GM18870 (cell line): ENCODE results near the gene EIF4E1B.

Source experiments
- ATAC-seq: cut with Tn5 transposase; IDR thresholded peaks from one replicate; pipeline ENCODE4 v1.9.1; 2021; ENCODE audit warnings: moderate library complexity; ENCODE audit not compliant: unreplicated experiment

The EIF4E1B gene

GRCh38 chr5:176603091-176603490 is 27.4 kb upstream of the EIF4E1B start:
- ATAC-seq = no peak

DNA sequence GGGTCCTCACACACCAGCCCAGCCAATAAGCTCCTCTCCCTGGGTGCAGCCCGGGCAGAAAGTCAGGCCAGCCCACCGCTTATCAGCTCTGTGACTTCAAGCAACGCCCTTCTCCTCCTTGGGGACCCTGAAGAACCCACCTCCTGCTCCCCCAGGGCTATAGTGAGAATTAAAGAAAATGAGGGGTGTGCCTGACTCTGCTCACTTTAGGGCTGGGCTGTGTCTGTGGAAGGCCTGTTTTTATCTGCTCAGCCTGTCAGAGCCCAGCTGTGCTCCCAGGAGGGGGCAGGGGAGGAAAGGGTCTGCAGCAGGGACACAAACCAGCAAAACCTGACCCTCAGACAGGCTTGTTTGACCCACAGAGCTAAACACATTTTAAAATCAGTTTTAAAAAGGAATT is 24.4 kb upstream of the EIF4E1B start:
- no peak for ATAC-seq

DNA sequence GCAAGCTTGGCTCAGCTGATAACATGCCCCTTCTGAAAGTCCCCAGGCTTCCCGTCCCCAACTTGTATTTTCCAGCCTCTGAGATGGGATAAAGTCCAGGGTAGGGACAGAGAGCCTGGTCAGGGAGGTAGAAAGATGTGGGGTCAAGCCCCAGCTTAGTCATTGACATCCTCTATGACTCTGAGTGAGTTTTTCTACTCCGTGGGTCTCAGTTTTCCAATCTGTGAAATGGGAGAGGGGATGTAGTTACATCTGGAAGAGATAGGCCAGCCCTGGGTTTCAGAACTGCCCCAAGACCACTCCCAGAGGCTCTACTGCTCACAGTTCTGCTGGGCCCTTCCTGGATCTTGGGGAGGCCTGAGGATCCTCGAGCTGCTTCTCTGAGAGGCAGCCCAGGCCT is 23.6 kb upstream of the EIF4E1B start:
- no peak for ATAC-seq

GRCh38 chr5:176608142-176608705 is 22.3 kb upstream of the EIF4E1B start:
- no peak for ATAC-seq

- ATAC-seq = no peak
Observed at GRCh38 chr5:176608937-176609723, 21.3 kb upstream of the EIF4E1B start.

- no peak for ATAC-seq
Observed at GRCh38 chr5:176609724-176610434, 20.6 kb upstream of the EIF4E1B start, which contains the start of gene GPRIN1. Gene GPRIN1 (minus strand): TSS chr5:176610156. CDS start chr5:176599834, 10,322 bp downstream.

DNA sequence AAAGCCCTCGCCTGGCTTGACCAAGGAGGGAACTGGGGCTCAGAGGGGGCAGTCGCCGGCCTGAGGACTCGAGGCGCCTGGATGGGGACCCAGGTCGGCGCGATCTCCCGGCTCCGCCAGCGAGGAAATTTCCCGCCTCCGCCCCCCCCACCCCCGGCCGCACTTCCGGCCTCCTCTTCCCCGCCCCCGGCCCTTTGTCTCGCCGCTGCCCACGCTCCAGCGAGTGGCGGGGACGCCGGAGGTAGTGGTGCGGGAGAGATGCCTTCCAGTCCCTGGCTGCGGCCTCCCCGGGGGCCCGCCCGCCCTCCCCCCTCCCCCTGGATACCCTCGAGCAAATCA is 20.1 kb upstream of the EIF4E1B start:
- no peak for ATAC-seq

DNA sequence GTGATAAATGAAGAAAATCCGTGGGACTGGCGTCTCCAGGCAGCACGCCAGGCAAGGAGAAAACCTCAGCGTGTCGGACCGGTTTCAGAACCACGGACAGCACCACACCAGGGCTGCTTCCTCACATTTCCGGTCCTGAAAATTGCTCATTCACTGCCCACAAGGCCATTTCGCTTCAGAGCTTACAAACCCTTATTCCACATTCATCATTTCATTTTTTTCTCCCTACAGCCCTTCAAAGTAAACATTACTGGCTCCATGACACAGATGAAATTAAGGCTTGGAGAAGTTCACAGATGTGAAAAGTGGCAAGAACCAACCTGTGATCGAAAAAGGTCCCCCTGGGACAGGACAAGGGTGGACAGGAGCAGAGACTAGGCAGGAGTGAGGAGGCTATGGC is 19.0 kb upstream of the EIF4E1B start:
- ATAC-seq = no peak

- no peak for ATAC-seq
Observed at GRCh38 chr5:176612008-176612407, 18.5 kb upstream of the EIF4E1B start.

GRCh38 chr5:176612855-176613254 is 17.6 kb upstream of the EIF4E1B start:
- ATAC-seq = no peak

GRCh38 chr5:176614805-176615478 is 15.5 kb upstream of the EIF4E1B start:
- ATAC-seq = no peak

DNA sequence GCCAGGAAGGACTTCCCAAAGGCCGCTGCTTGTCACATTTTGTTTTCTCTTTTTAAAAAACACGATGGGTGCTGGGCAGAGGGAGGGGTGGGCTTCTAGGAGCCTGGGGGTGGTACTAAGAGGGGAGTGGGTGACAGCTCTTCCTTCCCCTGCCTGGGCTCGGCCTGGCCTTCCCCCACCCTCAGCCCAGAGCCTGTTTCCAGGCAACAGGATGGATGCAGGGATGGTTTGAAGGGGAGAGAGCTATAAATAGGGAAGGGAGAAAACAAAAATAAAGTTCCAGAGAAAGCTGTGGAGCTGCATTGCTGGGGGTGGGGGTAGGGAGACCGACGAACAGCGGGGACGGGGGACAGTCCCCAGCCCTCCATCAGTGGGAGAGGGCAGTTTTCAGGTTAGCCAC is 14.0 kb upstream of the EIF4E1B start:
- no peak for ATAC-seq

DNA sequence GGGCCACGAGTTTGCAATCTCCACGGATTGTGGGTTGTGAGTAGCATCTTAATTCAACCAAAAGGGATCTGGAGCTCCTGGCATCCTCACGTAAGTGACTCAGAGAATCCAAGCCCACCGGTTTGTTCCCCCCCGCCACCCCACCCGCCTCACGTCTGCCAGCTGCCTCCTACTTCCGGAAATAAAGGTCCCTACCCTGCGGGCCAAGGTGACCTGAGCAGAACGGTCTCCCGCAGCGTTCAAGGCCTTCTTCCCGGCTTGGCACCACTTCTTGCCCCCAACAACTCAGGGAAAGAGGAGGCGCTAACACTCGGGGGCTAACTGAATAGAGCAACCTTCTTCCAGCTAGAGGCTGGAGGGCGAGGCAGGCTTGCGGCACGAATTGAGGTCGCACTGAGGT is 11.7 kb upstream of the EIF4E1B start:
- no peak for ATAC-seq

DNA sequence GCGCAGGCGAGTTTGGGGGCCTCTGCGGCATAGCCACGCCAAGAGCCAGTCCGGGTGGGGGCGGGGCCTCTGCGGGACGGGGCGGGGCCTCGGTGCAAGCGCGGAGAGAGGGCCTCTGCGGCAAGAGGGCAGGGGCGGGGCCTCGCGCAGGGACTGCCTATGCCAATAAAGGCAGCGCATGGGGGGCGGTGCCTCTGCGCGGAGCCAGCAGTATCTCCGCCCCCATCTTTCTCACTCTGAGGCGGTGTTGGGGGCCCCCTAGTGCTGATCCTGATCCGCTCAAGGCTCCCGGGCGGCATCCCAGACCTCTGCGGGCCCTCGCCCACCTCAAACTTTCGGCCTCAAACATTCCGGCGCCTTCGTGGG is 11.3 kb upstream of the EIF4E1B start:
- no peak for ATAC-seq

DNA sequence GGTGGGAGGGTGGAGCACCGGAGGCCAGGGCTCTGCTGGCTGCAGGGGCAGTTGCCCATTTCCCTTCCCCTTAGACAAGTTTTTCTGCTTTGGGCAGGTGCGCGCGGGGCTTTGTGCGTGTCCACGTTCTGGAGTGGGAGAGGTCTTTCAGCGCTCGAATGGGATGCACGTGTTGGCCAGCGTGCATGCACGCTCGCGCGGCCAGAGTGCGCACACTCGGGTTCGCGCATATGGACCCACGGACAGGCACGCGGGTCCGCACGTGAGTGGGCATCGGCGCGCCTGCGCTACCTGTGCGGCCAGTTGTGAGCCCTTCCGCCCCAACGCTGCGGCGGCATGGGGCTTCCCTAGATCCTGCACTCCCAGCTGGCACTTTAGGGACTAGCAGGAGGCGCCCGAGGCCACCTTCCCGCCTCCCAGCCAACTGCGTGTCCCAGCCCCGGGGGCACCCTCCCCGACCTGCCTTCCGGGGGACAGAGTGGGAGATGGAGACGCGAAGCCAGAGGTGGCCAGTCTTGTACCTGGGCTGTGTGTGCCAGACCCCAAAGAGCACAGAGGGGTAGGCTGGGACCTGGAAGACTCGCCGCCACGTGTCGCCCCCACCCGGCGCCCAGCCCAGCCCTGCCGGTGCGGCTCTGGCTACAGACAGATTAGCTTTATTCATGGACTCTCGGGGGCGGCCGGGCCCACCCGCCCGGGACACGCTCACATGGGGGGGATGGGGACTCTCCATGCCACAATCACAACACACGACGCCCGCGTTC is 10.7 kb upstream of the EIF4E1B start:
- no peak for ATAC-seq

GRCh38 chr5:176620333-176620981 is 10.0 kb upstream of the EIF4E1B start:
- no peak for ATAC-seq

DNA sequence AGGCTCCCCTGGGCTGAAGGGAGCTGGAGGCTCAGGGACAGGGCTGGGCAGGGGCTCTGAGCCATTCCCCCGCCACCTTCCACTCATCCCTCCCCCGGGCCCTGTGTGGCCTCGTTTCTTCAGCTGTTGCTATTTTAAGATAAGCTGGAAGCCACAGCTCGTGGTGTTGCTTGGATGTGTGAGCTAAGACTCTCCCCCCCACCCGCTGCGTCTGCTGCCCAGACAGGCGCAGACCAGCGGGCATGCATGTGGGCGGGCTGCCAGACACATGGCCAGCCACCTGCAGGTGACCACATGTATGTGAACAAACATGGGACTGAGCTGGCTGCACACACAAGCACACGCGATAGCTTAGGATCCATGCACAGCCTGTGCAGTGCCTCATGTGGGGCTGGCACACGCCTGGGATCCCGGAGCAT is 8.8 kb upstream of the EIF4E1B start:
- ATAC-seq = no peak

- ATAC-seq = no peak
Observed at GRCh38 chr5:176624142-176624541, 6.3 kb upstream of the EIF4E1B start.

GRCh38 chr5:176624938-176625337 is 5.5 kb upstream of the EIF4E1B start:
- no peak for ATAC-seq

- no peak for ATAC-seq
Observed at GRCh38 chr5:176625512-176625911, 5.0 kb upstream of the EIF4E1B start.
